Panc1 (cell line): ENCODE measurements around the gene GLT1D1.

Source experiments
- CTCF ChIP-seq: fragments of 450-650 bp; IDR thresholded peaks from 2 replicates; pipeline ENCODE4 v1.5.1; 2017; ENCODE audit warnings: mild to moderate bottlenecking
- TF ChIP-seq, protein P1 (sequence below), 2 experiments: IDR thresholded peaks; 2 replicates each; pipeline ENCODE4 v1.6.1; 2011 to 2012; ENCODE audit warnings: low read depth in 2 of 2, control low read depth in 1 of 2, low read length in 1 of 2, mild to moderate bottlenecking in 1 of 2, moderate library complexity in 1 of 2; ENCODE audit not compliant: insufficient read depth in 1 of 2

GRCh38 chr12:128863957-128864356 lies 10.7 kb downstream of the GLT1D1 start:
- TF ChIP-seq CTCF, result no peak
- TF ChIP-seq, protein P1, sequence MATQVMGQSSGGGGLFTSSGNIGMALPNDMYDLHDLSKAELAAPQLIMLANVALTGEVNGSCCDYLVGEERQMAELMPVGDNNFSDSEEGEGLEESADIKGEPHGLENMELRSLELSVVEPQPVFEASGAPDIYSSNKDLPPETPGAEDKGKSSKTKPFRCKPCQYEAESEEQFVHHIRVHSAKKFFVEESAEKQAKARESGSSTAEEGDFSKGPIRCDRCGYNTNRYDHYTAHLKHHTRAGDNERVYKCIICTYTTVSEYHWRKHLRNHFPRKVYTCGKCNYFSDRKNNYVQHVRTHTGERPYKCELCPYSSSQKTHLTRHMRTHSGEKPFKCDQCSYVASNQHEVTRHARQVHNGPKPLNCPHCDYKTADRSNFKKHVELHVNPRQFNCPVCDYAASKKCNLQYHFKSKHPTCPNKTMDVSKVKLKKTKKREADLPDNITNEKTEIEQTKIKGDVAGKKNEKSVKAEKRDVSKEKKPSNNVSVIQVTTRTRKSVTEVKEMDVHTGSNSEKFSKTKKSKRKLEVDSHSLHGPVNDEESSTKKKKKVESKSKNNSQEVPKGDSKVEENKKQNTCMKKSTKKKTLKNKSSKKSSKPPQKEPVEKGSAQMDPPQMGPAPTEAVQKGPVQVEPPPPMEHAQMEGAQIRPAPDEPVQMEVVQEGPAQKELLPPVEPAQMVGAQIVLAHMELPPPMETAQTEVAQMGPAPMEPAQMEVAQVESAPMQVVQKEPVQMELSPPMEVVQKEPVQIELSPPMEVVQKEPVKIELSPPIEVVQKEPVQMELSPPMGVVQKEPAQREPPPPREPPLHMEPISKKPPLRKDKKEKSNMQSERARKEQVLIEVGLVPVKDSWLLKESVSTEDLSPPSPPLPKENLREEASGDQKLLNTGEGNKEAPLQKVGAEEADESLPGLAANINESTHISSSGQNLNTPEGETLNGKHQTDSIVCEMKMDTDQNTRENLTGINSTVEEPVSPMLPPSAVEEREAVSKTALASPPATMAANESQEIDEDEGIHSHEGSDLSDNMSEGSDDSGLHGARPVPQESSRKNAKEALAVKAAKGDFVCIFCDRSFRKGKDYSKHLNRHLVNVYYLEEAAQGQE (IDR thresholded peaks at IDR 0.05; ENCODE audit: insufficient read depth in 1 of 2, low read depth in 2 of 2, low read length in 1 of 2), result no peak
